GM12891 (cell line): Measurements from ENCODE around the gene FAM180A.

ENCODE experiments used
- POLR2A ChIP-seq: IDR thresholded peaks from 2 replicates; pipeline ENCODE4 v1.6.1; 2011; ENCODE audit warnings: low read depth, low read length, control low read depth
- POLR2AphosphoS5 ChIP-seq: IDR thresholded peaks from 2 replicates; pipeline ENCODE4 v1.6.1; 2011; ENCODE audit warnings: low read depth, low read length, control low read depth

DNA sequence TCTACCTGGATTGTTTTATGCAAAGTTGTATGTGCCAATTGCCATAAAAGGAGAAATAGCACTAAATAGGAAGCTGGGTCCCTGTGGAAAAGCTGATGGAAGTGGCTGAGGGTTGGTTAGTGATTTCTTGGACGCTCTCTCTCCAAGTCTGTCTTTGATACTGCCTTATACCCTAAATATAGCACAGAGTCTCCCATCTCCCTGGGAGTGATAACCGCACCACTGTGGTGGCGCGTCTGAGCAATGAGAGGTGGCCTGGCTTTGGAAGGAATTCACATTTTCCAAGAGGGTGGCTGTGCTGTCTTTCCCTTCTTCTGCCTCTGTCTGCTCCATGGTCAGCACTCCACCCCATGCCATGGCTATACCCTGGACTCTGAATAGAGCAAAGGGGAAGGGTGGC lies 55.1 kb downstream of the FAM180A start:
- TF ChIP-seq POLR2A (no peak), POLR2AphosphoS5 (no peak)
